ENCODE measurements around the gene WDR82. TPM values are rescaled to one million over a fixed set of nuclear protein-coding genes. Genes with fewer than 3 reads are reported as not detected.

WDR82 gene
- total and polyA plus RNA-seq, 10 of the 15 experiments (the other 5 are each of a cell fraction or from before 2014, with no cell fraction given) = 10.1 to 82.4 (median 48.7) TPM

GRCh38 chr3:52298149-52299098, 20.0 kb upstream of the WDR82 start:
- in situ Hi-C loops (cut with MboI) (no loop called here), intact Hi-C loops (cut with micrococcal nuclease; ENCODE audit: unreplicated experiment) (no loop called here)
- RAD21 ChIA-PET (ENCODE audit: unreplicated experiment) = interaction anchor here (1.2 to 5.7 kb wide), 4 partner anchors 15 to 59 kb away, joined by 3 to 52 read pairs (median 4); partner anchors contain the start of gene TWF2
- SMC1A ChIA-PET (ENCODE audit: uncharacterized antibody, unreplicated experiment) = interaction anchor here (1.5 to 6.6 kb wide), 3 partner anchors 11 to 40 kb away, joined by 3 to 62 read pairs (median 6); no protein-coding TSS in a partner anchor
- DNase-seq (ENCODE audit: low read depth, low spot score) (no peak), FAIRE-seq (no peak), ATAC-seq (no peak)
- H3K27ac ChIP-seq (ENCODE audit: control insufficient read depth, insufficient read depth) = no peak overlapping the region
- no peaks in the 10 kb centered on the region; a peak in 2 of 4 replicates for H3K36me3 ChIP-seq (ENCODE audit: control insufficient read depth in 2 of 2, insufficient read depth in 2 of 2, low read length in 1 of 2)
- BruUV-seq (replicated peaks) = no TSS peak
- no peaks in the 10 kb centered on the region for H3K9me3 ChIP-seq (replicated peaks; ENCODE audit: control insufficient read depth, insufficient read depth, low read length)
- CTCF ChIA-PET = interaction anchor here (0.7 to 19.0 kb wide), 7 partner anchors 10 to 87 kb away, joined by 3 to 451 read pairs (median 5); partner anchors contain the start of gene GLYCTK
- 62% methylated on average over 11 of the region's 17 CpGs for WGBS (ENCODE audit: insufficient coverage, insufficient replicate concordance, low lambda C conversion rate, missing lambda C conversion rate)
- H4K20me1 ChIP-seq (ENCODE audit: control insufficient read depth, insufficient read depth) = no peaks in the 10 kb centered on the region
- no peak overlapping the region for H3K4me2 ChIP-seq (ENCODE audit: control insufficient read depth, insufficient read depth)
- peaks cover 12% of the 10 kb centered on the region for H3K4me1 ChIP-seq (ENCODE audit: control insufficient read depth, insufficient read depth, low read length)
- no peaks in the 10 kb centered on the region for H3K79me2 ChIP-seq (ENCODE audit: control insufficient read depth, insufficient read depth, low read length)
- no peaks in the 10 kb centered on the region for H3K27me3 ChIP-seq (replicated peaks in 1 of 2; ENCODE audit: control insufficient read depth in 2 of 2, insufficient read depth in 2 of 2, low read length in 1 of 2)
- H3K4me3 ChIP-seq = no peak overlapping the region
- H2AFZ ChIP-seq (ENCODE audit: control insufficient read depth, low read depth, low read length) = no peak overlapping the region
- TF ChIP-seq ZNF274 (IDR thresholded peaks at IDR 0.05; ENCODE audit: insufficient read depth, insufficient read length) (no peak), RELA (IDR thresholded peaks at IDR 0.05; ENCODE audit: borderline replicate concordance, partially characterized antibody) (no peak), HDAC2 (IDR thresholded peaks at IDR 0.05) (no peak), SKIL (IDR thresholded peaks at IDR 0.05; ENCODE audit: low read depth, poor library complexity, severe bottlenecking) (no peak), CBFB (IDR thresholded peaks at IDR 0.05; ENCODE audit: low read depth) (no peak), ZBED1 (IDR thresholded peaks at IDR 0.05; ENCODE audit: borderline replicate concordance) (no peak), MTA3 (IDR thresholded peaks at IDR 0.05; ENCODE audit: borderline replicate concordance, low read length) (no peak), MEF2B (IDR thresholded peaks at IDR 0.05; ENCODE audit: partially characterized antibody, poor library complexity, severe bottlenecking) (no peak)
- TF ChIP-seq, protein P1, sequence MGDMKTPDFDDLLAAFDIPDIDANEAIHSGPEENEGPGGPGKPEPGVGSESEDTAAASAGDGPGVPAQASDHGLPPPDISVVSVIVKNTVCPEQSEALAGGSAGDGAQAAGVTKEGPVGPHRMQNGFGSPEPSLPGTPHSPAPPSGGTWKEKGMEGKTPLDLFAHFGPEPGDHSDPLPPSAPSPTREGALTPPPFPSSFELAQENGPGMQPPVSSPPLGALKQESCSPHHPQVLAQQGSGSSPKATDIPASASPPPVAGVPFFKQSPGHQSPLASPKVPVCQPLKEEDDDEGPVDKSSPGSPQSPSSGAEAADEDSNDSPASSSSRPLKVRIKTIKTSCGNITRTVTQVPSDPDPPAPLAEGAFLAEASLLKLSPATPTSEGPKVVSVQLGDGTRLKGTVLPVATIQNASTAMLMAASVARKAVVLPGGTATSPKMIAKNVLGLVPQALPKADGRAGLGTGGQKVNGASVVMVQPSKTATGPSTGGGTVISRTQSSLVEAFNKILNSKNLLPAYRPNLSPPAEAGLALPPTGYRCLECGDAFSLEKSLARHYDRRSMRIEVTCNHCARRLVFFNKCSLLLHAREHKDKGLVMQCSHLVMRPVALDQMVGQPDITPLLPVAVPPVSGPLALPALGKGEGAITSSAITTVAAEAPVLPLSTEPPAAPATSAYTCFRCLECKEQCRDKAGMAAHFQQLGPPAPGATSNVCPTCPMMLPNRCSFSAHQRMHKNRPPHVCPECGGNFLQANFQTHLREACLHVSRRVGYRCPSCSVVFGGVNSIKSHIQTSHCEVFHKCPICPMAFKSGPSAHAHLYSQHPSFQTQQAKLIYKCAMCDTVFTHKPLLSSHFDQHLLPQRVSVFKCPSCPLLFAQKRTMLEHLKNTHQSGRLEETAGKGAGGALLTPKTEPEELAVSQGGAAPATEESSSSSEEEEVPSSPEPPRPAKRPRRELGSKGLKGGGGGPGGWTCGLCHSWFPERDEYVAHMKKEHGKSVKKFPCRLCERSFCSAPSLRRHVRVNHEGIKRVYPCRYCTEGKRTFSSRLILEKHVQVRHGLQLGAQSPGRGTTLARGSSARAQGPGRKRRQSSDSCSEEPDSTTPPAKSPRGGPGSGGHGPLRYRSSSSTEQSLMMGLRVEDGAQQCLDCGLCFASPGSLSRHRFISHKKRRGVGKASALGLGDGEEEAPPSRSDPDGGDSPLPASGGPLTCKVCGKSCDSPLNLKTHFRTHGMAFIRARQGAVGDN (IDR thresholded peaks at IDR 0.05) = no peak
- TF ChIP-seq, protein P2, sequence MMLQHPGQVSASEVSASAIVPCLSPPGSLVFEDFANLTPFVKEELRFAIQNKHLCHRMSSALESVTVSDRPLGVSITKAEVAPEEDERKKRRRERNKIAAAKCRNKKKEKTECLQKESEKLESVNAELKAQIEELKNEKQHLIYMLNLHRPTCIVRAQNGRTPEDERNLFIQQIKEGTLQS (IDR thresholded peaks at IDR 0.05; ENCODE audit: borderline replicate concordance, extremely low read depth, low read depth, low read length) = no peak
- POLR2A ChIA-PET = interaction anchor here (0.5 to 2.5 kb wide), 6 partner anchors 10 to 409 kb away, joined by 3 to 16 read pairs (median 3); partner anchors contain the start of gene GLYCTK
- no peak overlapping the region for H3K9ac ChIP-seq (ENCODE audit: control insufficient read depth, insufficient read depth, low read length)
